CD4-positive, alpha-beta memory T cell (primary cell): ENCODE data around the gene STK11IP. TPM values are rescaled to one million over a fixed set of nuclear protein-coding genes. Genes with fewer than 3 reads are reported as not detected.

Experiments used
- CTCF ChIA-PET: fragments of 350-600 bp; sonication (Branson Sonifier 250); formaldehyde crosslinking; loops from one replicate; lab custom pipeline; 2021; ENCODE audit warnings: inconsistent platforms; ENCODE audit not compliant: partially characterized antibody; lab: Charles Lee
- POLR2A ChIA-PET: fragments of 350-600 bp; sonication (Branson Sonifier 250); formaldehyde crosslinking; loops from one replicate; lab custom pipeline; 2021; ENCODE audit not compliant: partially characterized antibody; lab: Charles Lee
- DNase-seq, 5 donors: peaks; one replicate each; pipeline versions ENCODE4 v3.0.0 to v3.0.0-alpha.2; 2020 to 2022; ENCODE audit warnings: mixed read lengths in 1 of 5
- H3K27ac ChIP-seq: one replicate; pipeline ENCODE4 v1.7.0; 2013; ENCODE audit warnings: low read depth, low read length
- H3K27me3 ChIP-seq: 2 replicates; pipeline ENCODE4 v1.7.0; 2013; ENCODE audit warnings: mild to moderate bottlenecking, low read length, moderate library complexity; ENCODE audit not compliant: insufficient read depth
- H3K36me3 ChIP-seq: 2 replicates; pipeline ENCODE4 v1.7.0; 2013; ENCODE audit warnings: mild to moderate bottlenecking, low read length, moderate library complexity; ENCODE audit not compliant: insufficient read depth
- H3K4me1 ChIP-seq: 2 replicates; pipeline ENCODE4 v1.7.0; 2013; ENCODE audit warnings: mild to moderate bottlenecking, low read length, moderate library complexity; ENCODE audit not compliant: insufficient read depth
- H3K4me3 ChIP-seq, 2 donors: one replicate each; pipeline ENCODE4 v1.7.0; 2013; ENCODE audit warnings: low read length in 2 of 2, mild to moderate bottlenecking in 1 of 2
- H3K9me3 ChIP-seq, 2 donors: one replicate each; pipeline ENCODE4 v1.7.0; 2013; ENCODE audit warnings: low read length in 2 of 2, control low read depth in 1 of 2; ENCODE audit not compliant: control insufficient read depth in 1 of 2
- H3K27ac Mint-ChIP-seq, 7 donors: one replicate each; pipeline ENCODE4 v1.8.0; 2020 to 2021; ENCODE audit warnings: mixed read lengths in 7 of 7, mild to moderate bottlenecking in 6 of 7, inconsistent platforms in 3 of 7, moderate library complexity in 3 of 7
- H3K27me3 Mint-ChIP-seq, 2 donors: one replicate each; pipeline ENCODE4 v1.8.0; 2020 to 2021; ENCODE audit warnings: mixed read lengths in 2 of 2
- H3K36me3 Mint-ChIP-seq, 2 donors: one replicate each; pipeline ENCODE4 v1.8.0; 2020 to 2021; ENCODE audit warnings: mixed read lengths in 2 of 2, inconsistent platforms in 1 of 2, mild to moderate bottlenecking in 1 of 2
- H3K4me1 Mint-ChIP-seq, 4 donors: one replicate each; pipeline ENCODE4 v1.8.0; 2020 to 2021; ENCODE audit warnings: mixed read lengths in 4 of 4, mild to moderate bottlenecking in 1 of 4
- H3K4me3 Mint-ChIP-seq, 8 donors: one replicate each; pipeline ENCODE4 v1.8.0; 2020 to 2021; ENCODE audit warnings: mixed read lengths in 8 of 8, mild to moderate bottlenecking in 7 of 8, moderate library complexity in 6 of 8, inconsistent platforms in 3 of 8
- H3K9me3 Mint-ChIP-seq, 8 donors: one replicate each; pipeline ENCODE4 v1.8.0; 2020 to 2021; ENCODE audit warnings: mixed read lengths in 8 of 8, mild to moderate bottlenecking in 5 of 8, inconsistent platforms in 3 of 8, moderate library complexity in 1 of 8
- intact Hi-C: fragments of 100-400 bp; cut with micrococcal nuclease; formaldehyde crosslinking; loops from one replicate; pipeline ENCODE4 v1.15.1; 2023
- polyA plus RNA-seq, 2 donors: library from polyadenylated mRNA; unstranded; fragments of 300-500 nt; fragmentation: Illumina TruSeq; gene quantifications; one replicate each; pipeline ENCODE4 v1.2.3, GENCODE V29; 2021
- total RNA-seq, 2 experiments: library from RNA; stranded (reverse); gene quantifications; one replicate each; pipeline ENCODE4 v1.2.3, GENCODE V29; 2021

The STK11IP gene
- total RNA-seq: 10 to 100 TPM; 48.7 to 50.2 TPM
- 1 to 10 TPM; 8.3 to 9.8 TPM for polyA plus RNA-seq

DNA sequence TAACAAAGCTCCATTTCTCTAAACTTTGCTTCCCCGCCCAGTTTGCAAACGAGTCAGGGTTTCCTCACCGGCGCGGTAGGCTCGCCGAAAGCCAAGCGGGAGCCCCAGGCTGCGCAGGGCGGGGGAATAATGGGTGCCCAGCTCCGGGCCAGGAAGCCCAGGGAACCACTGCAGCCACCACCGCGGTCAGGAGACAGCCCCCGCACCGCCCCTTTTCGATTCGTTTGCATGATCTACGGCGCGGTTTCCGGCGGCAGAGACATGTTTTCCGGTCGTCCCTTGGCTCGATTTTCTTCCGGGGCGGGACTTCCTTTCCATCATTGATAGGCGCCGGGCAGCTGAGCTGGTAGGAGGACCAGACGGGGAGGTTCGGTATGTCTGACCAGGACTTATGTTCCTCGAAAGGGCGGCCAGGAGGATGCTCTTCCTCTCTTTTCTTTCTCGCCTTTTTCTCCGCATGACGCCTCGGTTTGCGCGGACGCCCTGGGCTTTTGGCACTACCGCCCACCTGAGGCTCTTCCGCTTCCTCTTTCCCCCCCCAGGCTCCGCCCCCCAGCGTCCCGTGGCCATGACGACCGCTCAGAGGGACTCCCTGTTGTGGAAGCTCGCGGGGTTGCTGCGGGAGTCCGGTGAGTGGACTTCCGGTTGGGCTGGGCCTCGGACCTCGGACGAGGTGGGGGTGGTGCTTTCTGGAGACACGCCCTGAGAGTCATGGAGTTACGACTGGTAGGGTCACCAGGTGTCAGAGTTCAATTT lies at the start of gene STK11IP:
STK11IP (plus strand) TSS at position 306 of the 756 bp plus-strand sequence; CDS start at position 569, 263 bp downstream.
- CTCF ChIA-PET: interaction anchor here (1.2 to 1.8 kb wide), 7 partner anchors 17 to 100 kb away, joined by 3 to 16 read pairs (median 3); partner anchors contain the start of gene TMEM198
- peak within 1 kb of the TSS; percentile 62 to 100 for H3K4me3 ChIP-seq
- Mint-ChIP-seq H3K9me3 (no peaks in the 10 kb centered on the region), H3K27ac (peak within 1 kb of the TSS; percentile 90 to 99 (median 97)), H3K4me3 (peak within 1 kb of the TSS; percentile 90 to 97 (median 96)), H3K27me3 (peaks cover 3 to 7% of the 10 kb centered on the region in 2 donors), H3K36me3 (peaks cover 20 to 22% of the 10 kb centered on the region in 2 donors), H3K4me1 (peaks cover 10 to 24% (median 17%) of the 10 kb centered on the region in 4 donors)
- H3K36me3 ChIP-seq: peaks cover 13% of the 10 kb centered on the region
- no peaks in the 10 kb centered on the region for H3K9me3 ChIP-seq
- H3K4me1 ChIP-seq: peaks cover 14% of the 10 kb centered on the region
- intact Hi-C loops: loop anchor here (1.0 to 5.0 kb wide), 6 partner anchors 45 to 1975 kb away; partner anchors contain the start of genes CHPF, EPHA4 and GMPPA
- H3K27ac ChIP-seq: peak within 1 kb of the TSS; percentile 72
- peak; percentile 87 to 93 (median 88) for DNase-seq
- POLR2A ChIA-PET: interaction anchor here (0.7 to 2.0 kb wide), 11 partner anchors 9 to 926 kb away, joined by 3 to 15 read pairs (median 4); partner anchors contain the start of genes CHPF, DNAJB2, DNPEP and GMPPA
- H3K27me3 ChIP-seq: no peaks in the 10 kb centered on the region

DNA sequence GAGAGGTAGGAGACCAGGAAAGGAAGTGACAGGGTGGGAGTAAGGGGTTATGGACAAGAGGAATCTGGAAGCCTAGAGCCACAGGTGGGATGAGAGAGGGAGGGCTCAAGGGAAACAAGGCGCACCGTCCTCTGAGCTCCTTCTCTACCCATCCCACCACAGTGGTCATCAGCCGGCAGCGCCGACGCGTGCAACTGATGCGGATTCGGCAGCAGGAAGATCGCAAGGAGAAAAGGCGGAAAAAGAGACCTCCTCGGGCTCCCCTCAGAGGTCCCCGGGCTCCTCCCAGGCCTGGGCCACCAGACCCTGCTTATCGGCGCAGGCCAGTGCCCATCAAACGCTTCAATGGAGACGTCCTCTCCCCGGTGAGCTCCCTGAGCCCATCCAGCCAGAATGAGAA lies 48.7 kb upstream of the STK11IP start:
- Histone ChIP-seq H3K27me3 (peaks cover 8% of the 10 kb centered on the region), H3K4me3 (no peak overlapping the region), H3K27ac (no peak overlapping the region), H3K36me3 (no peaks in the 10 kb centered on the region), H3K4me1 (peaks cover 25% of the 10 kb centered on the region), H3K9me3 (no peaks in the 10 kb centered on the region)
- Mint-ChIP-seq H3K27ac (no peak overlapping the region), H3K9me3 (peaks cover 0 to 3% (median 0%) of the 10 kb centered on the region in 8 donors), H3K27me3 (peaks cover 22 to 39% of the 10 kb centered on the region in 2 donors), H3K4me1 (peaks cover 12 to 29% (median 16%) of the 10 kb centered on the region in 4 donors), H3K4me3 (peak overlapping the region in 1 of 8 donors; percentile 45), H3K36me3 (peaks cover 0 to 7% of the 10 kb centered on the region in 2 donors)
- DNase-seq: peak in 1 of 5 donors; percentile 5
- ChIA-PET CTCF (interaction anchor here (0.8 to 7.1 kb wide), 3 partner anchors 7 to 11 kb away, joined by 3 to 45 read pairs (median 20); partner anchors contain the start of genes CHPF and TMEM198), POLR2A (interaction anchor here (1.1 kb wide), 1 partner anchor 48 kb away, joined by 3 read pairs; the partner anchor contains the start of gene STK11IP)
- intact Hi-C loops: no loop called here

- peaks cover 0 to 2% of the 10 kb centered on the region in 2 donors for H3K36me3 Mint-ChIP-seq
- no peak overlapping the region for H3K27ac ChIP-seq
- peak overlapping the region in 1 of 8 donors; percentile 45 for H3K4me3 Mint-ChIP-seq
- H3K27me3 Mint-ChIP-seq: peaks cover 26 to 44% of the 10 kb centered on the region in 2 donors
- H3K9me3 ChIP-seq: no peaks in the 10 kb centered on the region
- intact Hi-C loops: no loop called here
- H3K4me3 ChIP-seq: no peak overlapping the region
- H3K9me3 Mint-ChIP-seq: peaks cover 0 to 3% (median 0%) of the 10 kb centered on the region in 8 donors
- peaks cover 11% of the 10 kb centered on the region for H3K27me3 ChIP-seq
- no peaks in the 10 kb centered on the region for H3K36me3 ChIP-seq
- H3K4me1 Mint-ChIP-seq: peaks cover 8 to 25% (median 13%) of the 10 kb centered on the region in 4 donors
- CTCF ChIA-PET: interaction anchor here (2.3 to 7.1 kb wide), 2 partner anchors 8 to 11 kb away, joined by 20 to 45 read pairs; partner anchors contain the start of genes CHPF and TMEM198
- H3K27ac Mint-ChIP-seq: no peak overlapping the region
- POLR2A ChIA-PET: interaction anchor here (1.1 kb wide), 1 partner anchor 48 kb away, joined by 3 read pairs; the partner anchor contains the start of gene STK11IP
- peak in 1 of 5 donors; percentile 37 for DNase-seq
- H3K4me1 ChIP-seq: peaks cover 19% of the 10 kb centered on the region
These were observed 48.0 kb upstream of the STK11IP start for GRCh38 chr2:219549619-219550018.

- Mint-ChIP-seq H3K27ac (peak overlapping the region in 4 of 7 donors; percentile 22 to 79 (median 29)), H3K36me3 (no peaks in the 10 kb centered on the region), H3K4me3 (peak overlapping the region; percentile 51 to 86 (median 75)), H3K9me3 (peaks cover 0 to 3% (median 0%) of the 10 kb centered on the region in 8 donors), H3K4me1 (peaks cover 5 to 18% (median 10%) of the 10 kb centered on the region in 4 donors), H3K27me3 (peaks cover 25 to 52% of the 10 kb centered on the region in 2 donors)
- Histone ChIP-seq H3K4me1 (peaks cover 18% of the 10 kb centered on the region), H3K9me3 (no peaks in the 10 kb centered on the region), H3K27ac (no peak overlapping the region), H3K36me3 (no peaks in the 10 kb centered on the region), H3K4me3 (peak overlapping the region; percentile 11 to 44), H3K27me3 (peaks cover 11% of the 10 kb centered on the region)
- ChIA-PET CTCF (interaction anchor here (1.6 to 7.1 kb wide), 2 partner anchors 10 kb away, joined by 9 to 45 read pairs; partner anchors contain the start of genes CHPF and TMEM198), POLR2A (interaction anchor here (1.2 to 2.3 kb wide), 3 partner anchors 8 to 46 kb away, joined by 3 to 10 read pairs (median 9); partner anchors contain the start of genes CHPF, OBSL1, STK11IP and TMEM198)
- intact Hi-C loops: loop anchor here (1.0 to 2.0 kb wide), 2 partner anchors 8 to 45 kb away; partner anchors contain the start of genes CHPF and STK11IP
- peak in 3 of 5 donors; percentile 18 to 31 (median 28) for DNase-seq
These were observed 45.9 kb upstream of the STK11IP start for GRCh38 chr2:219551441-219552381.

GRCh38 chr2:219552382-219553167 lies 45.1 kb upstream of the STK11IP start:
- H3K27ac ChIP-seq: no peak overlapping the region
- Mint-ChIP-seq H3K9me3 (peaks cover 0 to 3% (median 0%) of the 10 kb centered on the region in 8 donors), H3K4me3 (peak overlapping the region; percentile 51 to 86 (median 75)), H3K27ac (peak overlapping the region in 2 of 7 donors; percentile 22 to 79), H3K4me1 (peaks cover 5 to 18% (median 10%) of the 10 kb centered on the region in 4 donors), H3K27me3 (peaks cover 25 to 52% of the 10 kb centered on the region in 2 donors), H3K36me3 (no peaks in the 10 kb centered on the region)
- H3K9me3 ChIP-seq: no peaks in the 10 kb centered on the region
- ChIA-PET POLR2A (interaction anchor here (1.8 to 2.3 kb wide), 2 partner anchors 9 to 45 kb away, joined by 9 to 10 read pairs; partner anchors contain the start of genes CHPF, STK11IP and TMEM198), CTCF (interaction anchor here (1.2 to 7.1 kb wide), 3 partner anchors 9 to 89 kb away, joined by 3 to 45 read pairs (median 9); partner anchors contain the start of genes CHPF and TMEM198)
- H3K4me1 ChIP-seq: peaks cover 18% of the 10 kb centered on the region
- H3K4me3 ChIP-seq: peak overlapping the region; percentile 11 to 44
- intact Hi-C loops: loop anchor here (1.0 to 2.0 kb wide), 2 partner anchors 9 to 44 kb away; partner anchors contain the start of genes CHPF and STK11IP
- no peaks in the 10 kb centered on the region for H3K36me3 ChIP-seq
- DNase-seq: peak; percentile 70 to 79 (median 76)
- peaks cover 11% of the 10 kb centered on the region for H3K27me3 ChIP-seq
